SK-N-SH (cell line): ENCODE measurements around the gene ENTPD3. TPM values are rescaled to one million over a fixed set of nuclear protein-coding genes. Genes with fewer than 3 reads are reported as not detected.

Experiments
- CTCF ChIA-PET: fragments of 300-600, 350-600 bp; formaldehyde crosslinking; extraction: SDS; loops from one replicate; lab custom pipeline; 2021; lab: Yijun Ruan, JAX
- POLR2A ChIA-PET: fragments of 350-600 bp; sonication (Branson Sonifier 250); formaldehyde crosslinking; extraction: SDS; loops from one replicate; lab custom pipeline; 2020; ENCODE audit warnings: antibody characterized with exemption, inconsistent platforms; lab: Yijun Ruan, JAX
- DNase-seq: peaks from one replicate; pipeline ENCODE4 v3.0.0; 2012
- H2AFZ ChIP-seq: fragments of 200-600 bp; sonication (generic); 2 replicates; pipeline ENCODE4 v1.8.1; 2016; ENCODE audit warnings: antibody characterized with exemption, mild to moderate bottlenecking, low read depth
- H3F3A ChIP-seq: fragments of 200-600 bp; sonication (generic); replicated peaks from 2 replicates; pipeline ENCODE3; 2016; ENCODE audit warnings: antibody characterized with exemption, mild to moderate bottlenecking; ENCODE audit not compliant: insufficient read depth
- H3K27ac ChIP-seq, 2 experiments: fragments of 200-500 bp in 1 of 2; fragments of 200-600 bp in 1 of 2; sonication (Bioruptor generic) in 1 of 2; sonication (generic), shearing (Covaris generic) in 1 of 2; 2 replicates each; pipeline versions ENCODE4 v1.5.1 to v1.6.1; 2014 to 2016; ENCODE audit warnings: low read depth in 2 of 2, inconsistent platforms in 1 of 2, low read length in 1 of 2, mild to moderate bottlenecking in 1 of 2, mixed read lengths in 1 of 2
- H3K27me3 ChIP-seq: fragments of 200-600 bp; sonication (generic), shearing (Covaris generic); 2 replicates; pipeline ENCODE4 v1.6.1; 2016; ENCODE audit warnings: mixed run types; ENCODE audit not compliant: insufficient read depth
- H3K36me3 ChIP-seq, 2 experiments: fragments of 200-500 bp in 1 of 2; fragments of 200-600 bp in 1 of 2; sonication (Bioruptor generic) in 1 of 2; sonication (generic) in 1 of 2; replicated peaks in 1 of 2; 2 replicates each; pipeline versions ENCODE3 to v1.5.1; 2014 to 2016; ENCODE audit warnings: low read length in 1 of 2, mild to moderate bottlenecking in 1 of 2; ENCODE audit not compliant: insufficient read depth in 2 of 2, control insufficient read depth in 1 of 2
- H3K4me1 ChIP-seq, 2 experiments: fragments of 200-500 bp in 1 of 2; fragments of 200-600 bp in 1 of 2; sonication (Bioruptor generic) in 1 of 2; sonication (generic), shearing (Covaris generic) in 1 of 2; 2 replicates each; pipeline versions ENCODE4 v1.5.1 to v1.6.1; 2014 to 2016; ENCODE audit warnings: low read depth in 1 of 2, low read length in 1 of 2, mixed run types in 1 of 2; ENCODE audit not compliant: insufficient read depth in 2 of 2, control insufficient read depth in 1 of 2
- H3K4me2 ChIP-seq: fragments of 200-600 bp; sonication (generic), shearing (Covaris generic); 2 replicates; pipeline ENCODE4 v1.6.1; 2017; ENCODE audit warnings: mixed run types
- H3K4me3 ChIP-seq, 2 experiments: fragments of 200-500 bp in 1 of 2; fragments of 200-600 bp in 1 of 2; sonication (Bioruptor generic) in 1 of 2; sonication (generic), shearing (Covaris generic) in 1 of 2; 2 replicates each; pipeline versions ENCODE4 v1.5.1 to v1.8.1; 2014 to 2016; ENCODE audit warnings: low read depth in 2 of 2, inconsistent platforms in 1 of 2, low read length in 1 of 2, mild to moderate bottlenecking in 1 of 2, mixed read lengths in 1 of 2, moderate library complexity in 1 of 2
- H3K79me2 ChIP-seq: fragments of 200-600 bp; sonication (generic); 2 replicates; pipeline ENCODE4 v1.8.1; 2017; ENCODE audit warnings: mild to moderate bottlenecking; ENCODE audit not compliant: insufficient read depth
- H3K9ac ChIP-seq: fragments of 200-600 bp; sonication (generic); 2 replicates; pipeline ENCODE4 v1.6.1; 2017; ENCODE audit warnings: mixed run types
- H3K9me2 ChIP-seq: fragments of 200-600 bp; sonication (generic); 2 replicates; pipeline ENCODE4 v1.6.1; 2017; ENCODE audit warnings: mixed run types
- H3K9me3 ChIP-seq: fragments of 200-600 bp; sonication (generic); 2 replicates; pipeline ENCODE4 v1.6.1; 2017; ENCODE audit warnings: mixed run types, mild to moderate bottlenecking, moderate library complexity
- H4K20me1 ChIP-seq: fragments of 200-600 bp; sonication (generic); 2 replicates; pipeline ENCODE4 v1.6.1; 2017; ENCODE audit warnings: mild to moderate bottlenecking, mixed run types; ENCODE audit not compliant: insufficient read depth
- EZH2phosphoT487 ChIP-seq: fragments of 200-600 bp; sonication (generic); IDR thresholded peaks from 2 replicates; pipeline ENCODE4 v1.6.1; 2017; ENCODE audit warnings: low read depth, mixed run types, mild to moderate bottlenecking, antibody characterized with exemption, moderate library complexity, borderline replicate concordance
- NRF1 ChIP-seq: IDR thresholded peaks from 2 replicates; pipeline ENCODE4 v1.6.1; 2012; ENCODE audit warnings: low read depth, mild to moderate bottlenecking, low read length
- RCOR1 ChIP-seq: fragments of 150-350 bp; IDR thresholded peaks from 2 replicates; pipeline ENCODE4 v1.6.1; 2017; ENCODE audit warnings: antibody characterized with exemption, low read length
- REST ChIP-seq: IDR thresholded peaks from 2 replicates; pipeline ENCODE4 v1.6.1; 2012; ENCODE audit warnings: mild to moderate bottlenecking, low read depth, low read length, moderate library complexity
- TAF1 ChIP-seq: IDR thresholded peaks from 2 replicates; pipeline ENCODE4 v1.6.1; 2012; ENCODE audit warnings: low read depth, mild to moderate bottlenecking, low read length, moderate library complexity, borderline replicate concordance
- TCF12 ChIP-seq: IDR thresholded peaks from 2 replicates; pipeline ENCODE4 v1.4.0; 2012
- TEAD4 ChIP-seq: IDR thresholded peaks from 2 replicates; pipeline ENCODE4 v1.4.0; 2012; ENCODE audit warnings: mild to moderate bottlenecking, borderline replicate concordance; ENCODE audit not compliant: insufficient read depth
- USF2 ChIP-seq: fragments of 150-350 bp; IDR thresholded peaks from 2 replicates; pipeline ENCODE4 v1.6.1; 2017; ENCODE audit warnings: antibody characterized with exemption, low read length, low read depth, borderline replicate concordance
- YY1 ChIP-seq: IDR thresholded peaks from 2 replicates; pipeline ENCODE4 v1.4.0; 2012; ENCODE audit warnings: low read depth, mild to moderate bottlenecking
- ZBTB33 ChIP-seq: IDR thresholded peaks from 2 replicates; pipeline ENCODE4 v1.4.0; 2012; ENCODE audit warnings: low read depth, borderline replicate concordance
- WGBS: methylation state at CpG from one replicate; pipeline ENCODE4 v1.1.6; 2017; ENCODE audit warnings: low lambda C conversion rate; 5-methylcytosine and 5-hydroxymethylcytosine counted together
- polyA plus RNA-seq, 3 experiments: library from polyadenylated mRNA; depleted of rRNA; stranded (reverse); fragments of >200 nt; gene quantifications; 2 replicates each; pipeline ENCODE4 v1.2.3, GENCODE V29; 2012

ENTPD3 gene
- polyA plus RNA-seq, 1 of the 3 experiments (the other 2 are of a cell fraction): 0.02 TPM

GRCh38 chr3:40339871-40340270 is 47.1 kb upstream of the ENTPD3 start:
- H3K4me2 ChIP-seq: no peak overlapping the region
- TF ChIP-seq TAF1 (no peak), TCF12 (no peak), ZBTB33 (no peak), TEAD4 (no peak), REST (no peak), EZH2phosphoT487 (no peak), USF2 (no peak), RCOR1 (no peak), YY1 (no peak), NRF1 (no peak)
- TF ChIP-seq, all 33 proteins: peak for 0
- Histone ChIP-seq H3F3A (no peaks in the 10 kb centered on the region), H3K27ac (no peak overlapping the region), H3K9me3 (no peaks in the 10 kb centered on the region), H3K4me3 (no peak overlapping the region), H4K20me1 (no peaks in the 10 kb centered on the region), H3K9me2 (no peaks in the 10 kb centered on the region), H3K79me2 (no peaks in the 10 kb centered on the region), H3K4me1 (peaks cover 0 to 15% of the 10 kb centered on the region in 2 experiments; a peak in 2 of 4 replicates), H2AFZ (no peak overlapping the region), H3K36me3 (no peaks in the 10 kb centered on the region), H3K9ac (no peak overlapping the region), H3K27me3 (no peaks in the 10 kb centered on the region; the same call in 1 of the 2 replicates)
- CTCF ChIA-PET: interaction anchor here (1.0 to 2.6 kb wide), 6 partner anchors 12 to 113 kb away, joined by 3 to 14 read pairs (median 6); no protein-coding TSS in a partner anchor
- POLR2A ChIA-PET: no interaction called here
- WGBS: 22% methylated on average over 1 of the region's 1 CpG
- no peak for DNase-seq
